ENCODE results near the gene CCDC8. TPM values are rescaled to one million over a fixed set of nuclear protein-coding genes. Genes with fewer than 3 reads are reported as not detected.

Gene CCDC8
- total and polyA plus RNA-seq, 9 of the 15 experiments (the other 6 are each of a cell fraction or from before 2014, with no cell fraction given): 0.68 to 30.8 (median 15.6) TPM

DNA sequence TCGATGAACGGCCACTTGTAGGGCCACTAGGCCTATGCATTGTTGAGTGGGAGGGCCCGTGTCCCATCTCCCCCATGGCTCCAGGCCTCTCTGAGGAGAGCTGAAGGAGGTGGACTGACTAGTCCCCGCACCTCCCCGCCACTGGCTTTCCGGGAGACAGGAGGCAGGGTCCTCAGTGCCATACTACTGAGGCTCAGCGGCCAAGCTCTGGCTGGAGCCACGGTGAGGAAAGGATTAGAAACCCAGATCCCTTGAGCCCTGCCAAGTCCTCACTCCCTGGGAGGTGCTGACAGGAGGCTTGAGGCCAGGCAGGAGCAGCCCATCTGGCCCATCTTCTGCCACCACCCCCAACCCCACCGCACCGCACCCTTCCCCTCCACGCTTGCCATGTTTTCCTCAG, 29.0 kb downstream of the CCDC8 start:
- no TSS peak for BruUV-seq (replicated peaks)
- CTCF ChIA-PET (ENCODE audit: low intra/inter-chr PET ratio): no interaction called here
- no peak overlapping the region for H3K4me2 ChIP-seq (ENCODE audit: insufficient read depth, low read length)
- FAIRE-seq: no peak
- POLR2A ChIA-PET: no interaction called here
- in situ Hi-C loops (cut with MboI) (loop anchor here (5.0 kb wide), 1 partner anchor 102 kb away; no protein-coding TSS in a partner anchor), intact Hi-C loops (cut with micrococcal nuclease) (no loop called here)
- WGBS (ENCODE audit: insufficient coverage, low coverage, missing lambda C conversion rate): 98% methylated on average over 11 of the region's 11 CpGs
- peaks cover 0 to 3% of the 10 kb centered on the region in 2 experiments; a peak in 2 of 5 replicates for H3K4me1 ChIP-seq (replicated peaks in 1 of 2; ENCODE audit: control insufficient read depth in 2 of 2, insufficient read depth in 2 of 2, low read length in 2 of 2)
- DNase-seq (ENCODE audit: extremely low read depth in 1 of 4, low spot score in 3 of 4): no peak
- H3K9me3 ChIP-seq (replicated peaks; ENCODE audit: control insufficient read depth, insufficient read depth, low read depth, low read length): no peaks in the 10 kb centered on the region
- H3K27ac ChIP-seq (ENCODE audit: extremely low read depth, low read depth, low read length): no peak overlapping the region
- TF ChIP-seq, protein P1, sequence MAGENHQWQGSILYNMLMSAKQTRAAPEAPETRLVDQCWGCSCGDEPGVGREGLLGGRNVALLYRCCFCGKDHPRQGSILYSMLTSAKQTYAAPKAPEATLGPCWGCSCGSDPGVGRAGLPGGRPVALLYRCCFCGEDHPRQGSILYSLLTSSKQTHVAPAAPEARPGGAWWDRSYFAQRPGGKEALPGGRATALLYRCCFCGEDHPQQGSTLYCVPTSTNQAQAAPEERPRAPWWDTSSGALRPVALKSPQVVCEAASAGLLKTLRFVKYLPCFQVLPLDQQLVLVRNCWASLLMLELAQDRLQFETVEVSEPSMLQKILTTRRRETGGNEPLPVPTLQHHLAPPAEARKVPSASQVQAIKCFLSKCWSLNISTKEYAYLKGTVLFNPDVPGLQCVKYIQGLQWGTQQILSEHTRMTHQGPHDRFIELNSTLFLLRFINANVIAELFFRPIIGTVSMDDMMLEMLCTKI (IDR thresholded peaks at IDR 0.05; ENCODE audit: partially characterized antibody): no peak
- TF ChIP-seq ZNF589 (CRISPR knock-in tag; IDR thresholded peaks at IDR 0.05; ENCODE audit: low read depth): no peak
- TF ChIP-seq SP1 (CRISPR knock-in tag; IDR thresholded peaks at IDR 0.05): no peak
- TF ChIP-seq, protein P2, sequence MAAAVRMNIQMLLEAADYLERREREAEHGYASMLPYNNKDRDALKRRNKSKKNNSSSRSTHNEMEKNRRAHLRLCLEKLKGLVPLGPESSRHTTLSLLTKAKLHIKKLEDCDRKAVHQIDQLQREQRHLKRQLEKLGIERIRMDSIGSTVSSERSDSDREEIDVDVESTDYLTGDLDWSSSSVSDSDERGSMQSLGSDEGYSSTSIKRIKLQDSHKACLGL (CRISPR knock-in tag; IDR thresholded peaks at IDR 0.05; ENCODE audit: borderline replicate concordance, poor library complexity, severe bottlenecking): no peak
- TF ChIP-seq NRF1 (conservative IDR thresholded peaks at IDR 0.05 in 1 of 2, IDR thresholded peaks at IDR 0.05 in 1 of 2): no peak
- TF ChIP-seq, protein P3, sequence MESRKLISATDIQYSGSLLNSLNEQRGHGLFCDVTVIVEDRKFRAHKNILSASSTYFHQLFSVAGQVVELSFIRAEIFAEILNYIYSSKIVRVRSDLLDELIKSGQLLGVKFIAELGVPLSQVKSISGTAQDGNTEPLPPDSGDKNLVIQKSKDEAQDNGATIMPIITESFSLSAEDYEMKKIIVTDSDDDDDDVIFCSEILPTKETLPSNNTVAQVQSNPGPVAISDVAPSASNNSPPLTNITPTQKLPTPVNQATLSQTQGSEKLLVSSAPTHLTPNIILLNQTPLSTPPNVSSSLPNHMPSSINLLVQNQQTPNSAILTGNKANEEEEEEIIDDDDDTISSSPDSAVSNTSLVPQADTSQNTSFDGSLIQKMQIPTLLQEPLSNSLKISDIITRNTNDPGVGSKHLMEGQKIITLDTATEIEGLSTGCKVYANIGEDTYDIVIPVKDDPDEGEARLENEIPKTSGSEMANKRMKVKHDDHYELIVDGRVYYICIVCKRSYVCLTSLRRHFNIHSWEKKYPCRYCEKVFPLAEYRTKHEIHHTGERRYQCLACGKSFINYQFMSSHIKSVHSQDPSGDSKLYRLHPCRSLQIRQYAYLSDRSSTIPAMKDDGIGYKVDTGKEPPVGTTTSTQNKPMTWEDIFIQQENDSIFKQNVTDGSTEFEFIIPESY (CRISPR knock-in tag; IDR thresholded peaks at IDR 0.05): no peak
- TF ChIP-seq MCM2 (IDR thresholded peaks at IDR 0.05; ENCODE audit: low read depth): no peak
- no peak for TF ChIP-seq SOX6 (IDR thresholded peaks at IDR 0.05)
- no peak for TF ChIP-seq ZNF561 (CRISPR knock-in tag; conservative IDR thresholded peaks at IDR 0.05)
- no peak for TF ChIP-seq PHB (CRISPR knock-in tag; IDR thresholded peaks at IDR 0.05)
- no peak for TF ChIP-seq ZNF77 (CRISPR knock-in tag; IDR thresholded peaks at IDR 0.05)
- no peak for TF ChIP-seq FUS (optimal IDR thresholded peaks at IDR 0.05; ENCODE audit: low read depth, low read length)
- TF ChIP-seq HDAC6 (IDR thresholded peaks at IDR 0.05; ENCODE audit: low read depth, low read length): no peak
- no peak for TF ChIP-seq CSDE1 (IDR thresholded peaks at IDR 0.05)
- TF ChIP-seq EP300 (IDR thresholded peaks at IDR 0.05; ENCODE audit: low read length): no peak
- no peak overlapping the region for H3K4me3 ChIP-seq
- H4K20me1 ChIP-seq (replicated peaks; ENCODE audit: control insufficient read depth, insufficient read depth, low read length): no peaks in the 10 kb centered on the region; the same call in 1 of the 2 replicates
- no peak overlapping the region for H2AFZ ChIP-seq (ENCODE audit: low read depth, low read length)
- no peaks in the 10 kb centered on the region for H3K27me3 ChIP-seq (ENCODE audit: control insufficient read depth in 2 of 2, insufficient read depth in 2 of 2, low read length in 2 of 2)
- 0 out of 3 replicates have a peak, but pooled peaks cover 3% of the 10 kb centered on the region for H3K79me2 ChIP-seq (ENCODE audit: control insufficient read depth, insufficient read depth, low read length)
- H3K9ac ChIP-seq (ENCODE audit: insufficient read depth in 1 of 2, low read depth in 2 of 2, low read length in 2 of 2): no peak overlapping the region
- no peaks in the 10 kb centered on the region for H3K9me1 ChIP-seq (ENCODE audit: control insufficient read depth, insufficient read depth, low read length)
- ATAC-seq: no peak
- H3K36me3 ChIP-seq (ENCODE audit: control insufficient read depth, insufficient read depth, low read length): peaks cover 88% of the 10 kb centered on the region
